ENCODE measurements around the gene TTC9.
A peak's percentile ranks its signal among the peaks of the same experiment; 100 is the strongest.

Gene TTC9

GRCh38 chr14:70662816-70663215 is 21.1 kb downstream of the TTC9 start:
- H3K27me3 ChIP-seq (ENCODE audit: insufficient read depth, low read depth), result no peaks in the 10 kb centered on the region
- H3K4me3 ChIP-seq (IDR thresholded peaks at IDR 0.05; ENCODE audit: insufficient read depth, low read depth, low read length), result no peak overlapping the region
- no peaks in the 10 kb centered on the region for H4K20me1 ChIP-seq (ENCODE audit: insufficient read depth)
- no peak overlapping the region for H3K4me2 ChIP-seq
- no peak overlapping the region for H3K9ac ChIP-seq
- no peak overlapping the region for H2AFZ ChIP-seq (ENCODE audit: low read depth)
- TF ChIP-seq CTCF (conservative IDR thresholded peaks at IDR 0.05; ENCODE audit: low read depth, low read length), result no peak
- H3K79me2 ChIP-seq (ENCODE audit: insufficient read depth, low read depth), result no peaks in the 10 kb centered on the region
- H3K36me3 ChIP-seq (ENCODE audit: insufficient read depth), result no peaks in the 10 kb centered on the region
- peaks cover 19% of the 10 kb centered on the region for H3K4me1 ChIP-seq (ENCODE audit: low read depth, poor library complexity, severe bottlenecking)
- H3K27ac ChIP-seq, result no peak overlapping the region

- no peaks in the 10 kb centered on the region for H3K27me3 ChIP-seq (ENCODE audit: insufficient read depth, low read depth)
- no peak overlapping the region for H3K4me2 ChIP-seq
- TF ChIP-seq CTCF (conservative IDR thresholded peaks at IDR 0.05; ENCODE audit: low read depth, low read length), result no peak
- no peaks in the 10 kb centered on the region for H3K79me2 ChIP-seq (ENCODE audit: insufficient read depth, low read depth)
- H2AFZ ChIP-seq (ENCODE audit: low read depth), result no peak overlapping the region
- no peaks in the 10 kb centered on the region for H4K20me1 ChIP-seq (ENCODE audit: insufficient read depth)
- H3K27ac ChIP-seq, result no peak overlapping the region
- no peak overlapping the region for H3K9ac ChIP-seq
- no peaks in the 10 kb centered on the region for H3K36me3 ChIP-seq (ENCODE audit: insufficient read depth)
- peaks cover 19% of the 10 kb centered on the region for H3K4me1 ChIP-seq (ENCODE audit: low read depth, poor library complexity, severe bottlenecking)
- H3K4me3 ChIP-seq (IDR thresholded peaks at IDR 0.05; ENCODE audit: insufficient read depth, low read depth, low read length), result no peak overlapping the region
Observed at GRCh38 chr14:70663707-70664179, 22.0 kb downstream of the TTC9 start.

- H3K9ac ChIP-seq, result peak overlapping the region; percentile 24; the same call in 1 of the 2 replicates
- H2AFZ ChIP-seq (ENCODE audit: low read depth), result peak overlapping the region; percentile 62
- H4K20me1 ChIP-seq (ENCODE audit: insufficient read depth), result no peaks in the 10 kb centered on the region
- peak overlapping the region; percentile 61; the same call in 1 of the 2 replicates for H3K27ac ChIP-seq
- no peak overlapping the region for H3K4me3 ChIP-seq (IDR thresholded peaks at IDR 0.05; ENCODE audit: insufficient read depth, low read depth, low read length)
- H3K27me3 ChIP-seq (ENCODE audit: insufficient read depth, low read depth), result no peaks in the 10 kb centered on the region
- peak overlapping the region; percentile 65; the same call in 1 of the 2 replicates for H3K4me2 ChIP-seq
- H3K4me1 ChIP-seq (ENCODE audit: low read depth, poor library complexity, severe bottlenecking), result peaks cover 19% of the 10 kb centered on the region
- H3K79me2 ChIP-seq (ENCODE audit: insufficient read depth, low read depth), result no peaks in the 10 kb centered on the region
- TF ChIP-seq CTCF (conservative IDR thresholded peaks at IDR 0.05; ENCODE audit: low read depth, low read length), result no peak
- H3K36me3 ChIP-seq (ENCODE audit: insufficient read depth), result no peaks in the 10 kb centered on the region
Observed at GRCh38 chr14:70664698-70665447, 23.2 kb downstream of the TTC9 start.

- Histone ChIP-seq H3K4me3 (IDR thresholded peaks at IDR 0.05; ENCODE audit: insufficient read depth, low read depth, low read length) (no peak overlapping the region), H3K4me2 (peak overlapping the region; percentile 65), H3K4me1 (ENCODE audit: low read depth, poor library complexity, severe bottlenecking) (peaks cover 19% of the 10 kb centered on the region), H3K27me3 (ENCODE audit: insufficient read depth, low read depth) (no peaks in the 10 kb centered on the region), H3K79me2 (ENCODE audit: insufficient read depth, low read depth) (no peaks in the 10 kb centered on the region), H2AFZ (ENCODE audit: low read depth) (peak overlapping the region; percentile 62), H3K36me3 (ENCODE audit: insufficient read depth) (no peaks in the 10 kb centered on the region), H3K9ac (peak overlapping the region; percentile 24; the same call in 1 of the 2 replicates), H4K20me1 (ENCODE audit: insufficient read depth) (no peaks in the 10 kb centered on the region), H3K27ac (peak overlapping the region; percentile 61; the same call in 1 of the 2 replicates)
- no peak for TF ChIP-seq CTCF (conservative IDR thresholded peaks at IDR 0.05; ENCODE audit: low read depth, low read length)
Observed at GRCh38 chr14:70665448-70666360, 24.0 kb downstream of the TTC9 start.

Data from KMS-11 (cell line).